ENCODE data around the gene COL28A1.

COL28A1 gene

GRCh38 chr7:7352845-7353244, 182.8 kb downstream of the COL28A1 start:
- Histone ChIP-seq H3F3A (ENCODE audit: insufficient read depth) (no peaks in the 10 kb centered on the region), H2AFZ (ENCODE audit: low read depth, low read length, severe bottlenecking) (no peak overlapping the region), H3K9ac (ENCODE audit: low read length) (no peak overlapping the region), H4K20me1 (ENCODE audit: low read depth, low read length) (no peaks in the 10 kb centered on the region), H3K4me2 (ENCODE audit: low read depth, low read length, poor library complexity, severe bottlenecking) (no peak overlapping the region), H3K27ac (ENCODE audit: low read depth, low read length) (no peak overlapping the region), H3K9me3 (ENCODE audit: insufficient read depth, low read length) (no peaks in the 10 kb centered on the region), H3K36me3 (ENCODE audit: low read length) (no peaks in the 10 kb centered on the region), H3K27me3 (ENCODE audit: low read length) (no peaks in the 10 kb centered on the region), H3K4me3 (ENCODE audit: insufficient read depth, low read length, poor library complexity, severe bottlenecking) (no peak overlapping the region), H3K9me2 (replicated peaks; ENCODE audit: insufficient read depth, low read length) (no peaks in the 10 kb centered on the region), H3K79me2 (ENCODE audit: insufficient read depth, low read length) (no peaks in the 10 kb centered on the region)
- TF ChIP-seq, protein P1, sequence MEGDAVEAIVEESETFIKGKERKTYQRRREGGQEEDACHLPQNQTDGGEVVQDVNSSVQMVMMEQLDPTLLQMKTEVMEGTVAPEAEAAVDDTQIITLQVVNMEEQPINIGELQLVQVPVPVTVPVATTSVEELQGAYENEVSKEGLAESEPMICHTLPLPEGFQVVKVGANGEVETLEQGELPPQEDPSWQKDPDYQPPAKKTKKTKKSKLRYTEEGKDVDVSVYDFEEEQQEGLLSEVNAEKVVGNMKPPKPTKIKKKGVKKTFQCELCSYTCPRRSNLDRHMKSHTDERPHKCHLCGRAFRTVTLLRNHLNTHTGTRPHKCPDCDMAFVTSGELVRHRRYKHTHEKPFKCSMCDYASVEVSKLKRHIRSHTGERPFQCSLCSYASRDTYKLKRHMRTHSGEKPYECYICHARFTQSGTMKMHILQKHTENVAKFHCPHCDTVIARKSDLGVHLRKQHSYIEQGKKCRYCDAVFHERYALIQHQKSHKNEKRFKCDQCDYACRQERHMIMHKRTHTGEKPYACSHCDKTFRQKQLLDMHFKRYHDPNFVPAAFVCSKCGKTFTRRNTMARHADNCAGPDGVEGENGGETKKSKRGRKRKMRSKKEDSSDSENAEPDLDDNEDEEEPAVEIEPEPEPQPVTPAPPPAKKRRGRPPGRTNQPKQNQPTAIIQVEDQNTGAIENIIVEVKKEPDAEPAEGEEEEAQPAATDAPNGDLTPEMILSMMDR (IDR thresholded peaks at IDR 0.05; ENCODE audit: insufficient read depth, low read length, poor library complexity, severe bottlenecking) = no peak

GRCh38 chr7:7351832-7352231, 183.8 kb downstream of the COL28A1 start:
- no peaks in the 10 kb centered on the region for H3K36me3 ChIP-seq (ENCODE audit: low read length)
- no peaks in the 10 kb centered on the region for H3K79me2 ChIP-seq (ENCODE audit: insufficient read depth, low read length)
- TF ChIP-seq EZH2phosphoT487 (conservative IDR thresholded peaks at IDR 0.05; ENCODE audit: low read length) = no peak
- TF ChIP-seq, protein P1 (IDR thresholded peaks at IDR 0.05; ENCODE audit: insufficient read depth, low read length, poor library complexity, severe bottlenecking) = no peak
- H3K27me3 ChIP-seq (ENCODE audit: low read length) = no peaks in the 10 kb centered on the region
- H3K27ac ChIP-seq (ENCODE audit: low read depth, low read length) = no peak overlapping the region
- H4K20me1 ChIP-seq (ENCODE audit: low read depth, low read length) = no peaks in the 10 kb centered on the region
- no peaks in the 10 kb centered on the region for H3K9me2 ChIP-seq (replicated peaks; ENCODE audit: insufficient read depth, low read length)
- H3K9me3 ChIP-seq (ENCODE audit: insufficient read depth, low read length) = no peaks in the 10 kb centered on the region
- no peak overlapping the region for H3K9ac ChIP-seq (ENCODE audit: low read length)
- no peak overlapping the region for H3K4me2 ChIP-seq (ENCODE audit: low read depth, low read length, poor library complexity, severe bottlenecking)
- no peak overlapping the region for H3K4me3 ChIP-seq (ENCODE audit: insufficient read depth, low read length, poor library complexity, severe bottlenecking)
- H2AFZ ChIP-seq (ENCODE audit: low read depth, low read length, severe bottlenecking) = no peak overlapping the region
- H3F3A ChIP-seq (ENCODE audit: insufficient read depth) = no peaks in the 10 kb centered on the region

DNA sequence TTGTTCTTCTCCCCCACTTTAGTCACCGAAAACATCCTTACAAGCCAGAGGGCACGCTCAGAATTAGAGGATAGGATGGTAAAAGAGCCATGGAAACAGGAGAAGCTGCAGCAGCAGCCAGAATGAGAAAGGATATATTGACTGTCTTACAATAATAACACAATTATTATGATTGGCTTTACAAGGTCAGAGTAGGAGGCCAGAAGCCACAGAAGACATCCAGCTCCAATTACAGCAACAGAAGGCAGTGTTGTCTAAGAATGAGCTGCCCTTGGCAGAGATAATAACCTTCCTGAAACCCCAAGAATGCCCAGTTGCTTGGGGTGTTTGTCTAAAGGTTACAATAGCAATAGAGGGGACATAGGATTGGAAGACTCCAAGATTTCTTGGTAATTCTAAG, 184.5 kb downstream of the COL28A1 start:
- Histone ChIP-seq H3K79me2 (ENCODE audit: insufficient read depth, low read length) (no peaks in the 10 kb centered on the region), H3F3A (ENCODE audit: insufficient read depth) (no peaks in the 10 kb centered on the region), H3K27me3 (ENCODE audit: low read length) (no peaks in the 10 kb centered on the region), H3K9me3 (ENCODE audit: insufficient read depth, low read length) (no peaks in the 10 kb centered on the region), H3K36me3 (ENCODE audit: low read length) (no peaks in the 10 kb centered on the region), H2AFZ (ENCODE audit: low read depth, low read length, severe bottlenecking) (no peak overlapping the region), H3K4me2 (ENCODE audit: low read depth, low read length, poor library complexity, severe bottlenecking) (no peak overlapping the region), H3K9ac (ENCODE audit: low read length) (no peak overlapping the region), H4K20me1 (ENCODE audit: low read depth, low read length) (no peaks in the 10 kb centered on the region), H3K4me3 (ENCODE audit: insufficient read depth, low read length, poor library complexity, severe bottlenecking) (no peak overlapping the region), H3K27ac (ENCODE audit: low read depth, low read length) (no peak overlapping the region), H3K9me2 (replicated peaks; ENCODE audit: insufficient read depth, low read length) (no peaks in the 10 kb centered on the region)
- no peak for TF ChIP-seq EZH2phosphoT487 (conservative IDR thresholded peaks at IDR 0.05; ENCODE audit: low read length)
- TF ChIP-seq, protein P1 (IDR thresholded peaks at IDR 0.05; ENCODE audit: insufficient read depth, low read length, poor library complexity, severe bottlenecking) = no peak

DNA sequence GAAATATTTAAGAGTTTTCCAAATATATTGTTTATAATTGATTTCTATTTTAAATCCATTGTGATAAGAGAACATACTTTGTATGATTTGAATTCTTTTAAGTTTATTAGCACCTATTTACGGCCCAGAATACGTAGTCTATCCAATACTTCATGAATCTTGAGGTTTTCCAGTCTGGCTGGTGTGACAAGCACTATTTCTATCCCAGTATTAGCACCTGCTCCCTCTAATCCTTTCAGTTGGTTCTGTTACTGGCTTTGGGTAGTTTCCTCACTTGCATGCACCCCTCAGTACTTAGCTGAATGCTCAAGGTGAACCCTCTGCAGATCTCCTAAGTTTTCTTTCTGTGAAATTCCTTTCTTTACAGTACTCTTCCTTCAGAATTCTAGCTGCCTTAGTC, 186.5 kb downstream of the COL28A1 start:
- H4K20me1 ChIP-seq (ENCODE audit: low read depth, low read length) = no peaks in the 10 kb centered on the region
- H3K9me3 ChIP-seq (ENCODE audit: insufficient read depth, low read length) = no peaks in the 10 kb centered on the region
- no peak overlapping the region for H3K9ac ChIP-seq (ENCODE audit: low read length)
- no peaks in the 10 kb centered on the region for H3K9me2 ChIP-seq (replicated peaks; ENCODE audit: insufficient read depth, low read length)
- H3F3A ChIP-seq (ENCODE audit: insufficient read depth) = no peaks in the 10 kb centered on the region
- no peaks in the 10 kb centered on the region for H3K36me3 ChIP-seq (ENCODE audit: low read length)
- H3K27me3 ChIP-seq (ENCODE audit: low read length) = no peaks in the 10 kb centered on the region
- H3K4me2 ChIP-seq (ENCODE audit: low read depth, low read length, poor library complexity, severe bottlenecking) = no peak overlapping the region
- H3K4me3 ChIP-seq (ENCODE audit: insufficient read depth, low read length, poor library complexity, severe bottlenecking) = no peak overlapping the region
- H3K27ac ChIP-seq (ENCODE audit: low read depth, low read length) = no peak overlapping the region
- H3K79me2 ChIP-seq (ENCODE audit: insufficient read depth, low read length) = no peaks in the 10 kb centered on the region
- H2AFZ ChIP-seq (ENCODE audit: low read depth, low read length, severe bottlenecking) = no peak overlapping the region
- TF ChIP-seq EZH2phosphoT487 (conservative IDR thresholded peaks at IDR 0.05; ENCODE audit: low read length) = no peak
- TF ChIP-seq, protein P1 (IDR thresholded peaks at IDR 0.05; ENCODE audit: insufficient read depth, low read length, poor library complexity, severe bottlenecking) = no peak

Data from SU-DHL-6 (cell line).